Right lobe of liver (tissue), 4 donors: Measurements from ENCODE around the gene ZNF429.

Source experiments
- POLR2A ChIP-seq: fragments of 450-650 bp; IDR thresholded peaks from one replicate; pipeline ENCODE4 v1.6.1; 2017; ENCODE audit warnings: antibody characterized with exemption, mild to moderate bottlenecking
- TF ChIP-seq, protein P1 (sequence below), 4 donors: fragments of 200-600 bp in 3 of 4; fragments of 450-650 bp in 1 of 4; IDR thresholded peaks; one replicate each; pipeline versions ENCODE4 v1.5.1 to v1.8.0; 2016 to 2022; ENCODE audit warnings: antibody characterized with exemption in 4 of 4, mild to moderate bottlenecking in 2 of 4
- donor health status: DM: no; HTN: no; CAD: no.
- donor health status: DM: no; HTN: no; CAD: no.
- donor health status: DM: no; HTN: yes; CAD: no.

GRCh38 chr19:21468791-21469190 is 36.6 kb upstream of the ZNF429 start:
- TF ChIP-seq, protein P1, sequence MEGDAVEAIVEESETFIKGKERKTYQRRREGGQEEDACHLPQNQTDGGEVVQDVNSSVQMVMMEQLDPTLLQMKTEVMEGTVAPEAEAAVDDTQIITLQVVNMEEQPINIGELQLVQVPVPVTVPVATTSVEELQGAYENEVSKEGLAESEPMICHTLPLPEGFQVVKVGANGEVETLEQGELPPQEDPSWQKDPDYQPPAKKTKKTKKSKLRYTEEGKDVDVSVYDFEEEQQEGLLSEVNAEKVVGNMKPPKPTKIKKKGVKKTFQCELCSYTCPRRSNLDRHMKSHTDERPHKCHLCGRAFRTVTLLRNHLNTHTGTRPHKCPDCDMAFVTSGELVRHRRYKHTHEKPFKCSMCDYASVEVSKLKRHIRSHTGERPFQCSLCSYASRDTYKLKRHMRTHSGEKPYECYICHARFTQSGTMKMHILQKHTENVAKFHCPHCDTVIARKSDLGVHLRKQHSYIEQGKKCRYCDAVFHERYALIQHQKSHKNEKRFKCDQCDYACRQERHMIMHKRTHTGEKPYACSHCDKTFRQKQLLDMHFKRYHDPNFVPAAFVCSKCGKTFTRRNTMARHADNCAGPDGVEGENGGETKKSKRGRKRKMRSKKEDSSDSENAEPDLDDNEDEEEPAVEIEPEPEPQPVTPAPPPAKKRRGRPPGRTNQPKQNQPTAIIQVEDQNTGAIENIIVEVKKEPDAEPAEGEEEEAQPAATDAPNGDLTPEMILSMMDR (IDR thresholded peaks at IDR 0.05) = no peak
- no peak for TF ChIP-seq POLR2A
